DND-41 (cell line): Measurements from ENCODE around the gene ZACN.
"Not testable (repeated sequence)": the region's sequence is repeated elsewhere in the genome, so short reads cannot be mapped to it uniquely, and the experiment has no call there.

Experiments
- ATAC-seq: fragments of 200-7000 bp; cut with Tn5 transposase; 3 replicates; pipeline ENCODE4 v1.9.1; 2021; ENCODE audit warnings: low read depth; ENCODE audit not compliant: insufficient read depth
- DNase-seq: peaks from one replicate; pipeline ENCODE4 v3.0.0-alpha.2; 2020
- H2AFZ ChIP-seq: 2 replicates; pipeline ENCODE4 v1.6.0; 2012; ENCODE audit warnings: low read depth, low read length
- H3K27ac ChIP-seq: 2 replicates; pipeline ENCODE4 v1.5.1; 2012; ENCODE audit warnings: low read length, inconsistent platforms
- H3K27me3 ChIP-seq: fragments of 200-600 bp; sonication (generic); 2 replicates; pipeline ENCODE4 v1.6.0; 2012; ENCODE audit warnings: low read length, mild to moderate bottlenecking, inconsistent platforms; ENCODE audit not compliant: insufficient read depth, poor library complexity
- H3K36me3 ChIP-seq: 2 replicates; pipeline ENCODE4 v1.5.1; 2012; ENCODE audit warnings: low read length, inconsistent platforms; ENCODE audit not compliant: insufficient read depth
- H3K4me1 ChIP-seq: 2 replicates; pipeline ENCODE4 v1.5.1; 2012; ENCODE audit warnings: mild to moderate bottlenecking, low read length; ENCODE audit not compliant: insufficient read depth
- H3K4me2 ChIP-seq: 2 replicates; pipeline ENCODE4 v1.6.0; 2012; ENCODE audit warnings: mild to moderate bottlenecking, moderate library complexity, low read length, inconsistent platforms; ENCODE audit not compliant: insufficient read depth
- H3K4me3 ChIP-seq, 2 experiments: fragments of 200-600 bp in 1 of 2; shearing (Covaris generic) in 1 of 2; 2 replicates each; pipeline ENCODE4 v1.5.1; 2012 to 2016; ENCODE audit warnings: inconsistent platforms in 2 of 2, low read length in 2 of 2, mild to moderate bottlenecking in 2 of 2, low read depth in 1 of 2, moderate library complexity in 1 of 2
- H3K79me2 ChIP-seq: 2 replicates; pipeline ENCODE4 v1.6.0; 2012; ENCODE audit warnings: low read length, inconsistent platforms; ENCODE audit not compliant: insufficient read depth
- H3K9ac ChIP-seq: 2 replicates; pipeline ENCODE4 v1.6.0; 2012; ENCODE audit warnings: low read depth, mild to moderate bottlenecking, inconsistent platforms, low read length, moderate library complexity
- H3K9me3 ChIP-seq: 2 replicates; pipeline ENCODE4 v1.5.1; 2012; ENCODE audit warnings: low read length, moderate library complexity, mild to moderate bottlenecking, inconsistent platforms; ENCODE audit not compliant: insufficient read depth, severe bottlenecking
- H4K20me1 ChIP-seq: 2 replicates; pipeline ENCODE4 v1.6.0; 2012; ENCODE audit warnings: low read length; ENCODE audit not compliant: insufficient read depth
- CTCF ChIP-seq: IDR thresholded peaks from 2 replicates; pipeline ENCODE4 v1.5.1; 2012; ENCODE audit warnings: borderline replicate concordance, low read length, moderate library complexity, mild to moderate bottlenecking; ENCODE audit not compliant: poor library complexity, severe bottlenecking; ENCODE audit errors: extremely low read depth
- EZH2 ChIP-seq: IDR thresholded peaks from 3 replicates; pipeline ENCODE4 v1.6.1; 2012; ENCODE audit warnings: borderline replicate concordance, low read depth, mild to moderate bottlenecking, moderate library complexity, low read length, inconsistent platforms; ENCODE audit not compliant: severe bottlenecking

ZACN gene

GRCh38 chr17:76038050-76038449, 40.9 kb upstream of the ZACN start:
- Histone ChIP-seq H3K36me3 (peaks cover 49% of the 10 kb centered on the region), H3K4me1 (peaks cover 4% of the 10 kb centered on the region; the same call in 1 of the 2 replicates), H3K27ac (no peak overlapping the region), H3K27me3 (no peaks in the 10 kb centered on the region), H3K79me2 (no peaks in the 10 kb centered on the region), H3K4me3 (no peak overlapping the region), H2AFZ (no peak overlapping the region), H4K20me1 (no peaks in the 10 kb centered on the region), H3K4me2 (no peak overlapping the region), H3K9me3 (no peaks in the 10 kb centered on the region), H3K9ac (no peak overlapping the region)
- no peak for ATAC-seq
- no peak for DNase-seq
- TF ChIP-seq EZH2 (no peak), CTCF (no peak)

GRCh38 chr17:76039121-76039520, 39.9 kb upstream of the ZACN start:
- peaks cover 60% of the 10 kb centered on the region for H3K36me3 ChIP-seq
- ATAC-seq = no peak
- H3K9me3 ChIP-seq = no peaks in the 10 kb centered on the region
- DNase-seq = no peak
- H3K27ac ChIP-seq = no peak overlapping the region
- no peak overlapping the region for H3K4me2 ChIP-seq
- no peaks in the 10 kb centered on the region for H4K20me1 ChIP-seq
- H3K4me1 ChIP-seq = peaks cover 4% of the 10 kb centered on the region; the same call in 1 of the 2 replicates
- no peaks in the 10 kb centered on the region for H3K27me3 ChIP-seq
- TF ChIP-seq CTCF = no peak
- no peak for TF ChIP-seq EZH2
- H2AFZ ChIP-seq = no peak overlapping the region
- H3K9ac ChIP-seq = no peak overlapping the region
- no peaks in the 10 kb centered on the region for H3K79me2 ChIP-seq
- H3K4me3 ChIP-seq = no peak overlapping the region

- H2AFZ ChIP-seq = no peak overlapping the region
- H3K9ac ChIP-seq = no peak overlapping the region
- H3K27ac ChIP-seq = no peak overlapping the region
- no peak overlapping the region for H3K4me3 ChIP-seq
- no peak for ATAC-seq
- no peak overlapping the region for H3K4me2 ChIP-seq
- H4K20me1 ChIP-seq = no peaks in the 10 kb centered on the region
- peaks cover 4% of the 10 kb centered on the region; the same call in 1 of the 2 replicates for H3K4me1 ChIP-seq
- no peaks in the 10 kb centered on the region for H3K9me3 ChIP-seq
- no peaks in the 10 kb centered on the region for H3K79me2 ChIP-seq
- TF ChIP-seq EZH2 = no peak
- TF ChIP-seq CTCF = no peak
- H3K36me3 ChIP-seq = peaks cover 73% of the 10 kb centered on the region
- DNase-seq = no peak
- H3K27me3 ChIP-seq = no peaks in the 10 kb centered on the region
These were observed 38.6 kb upstream of the ZACN start for GRCh38 chr17:76040376-76040775.

GRCh38 chr17:76042868-76043267, 36.1 kb upstream of the ZACN start:
- peaks cover 96% of the 10 kb centered on the region for H3K36me3 ChIP-seq
- ATAC-seq, H3K27ac ChIP-seq, H3K27me3 ChIP-seq, DNase-seq, H2AFZ ChIP-seq, H3K79me2 ChIP-seq, H3K4me3 ChIP-seq, H3K4me1 ChIP-seq, H3K4me2 ChIP-seq, H3K9me3 ChIP-seq, H3K9ac ChIP-seq, H4K20me1 ChIP-seq: not testable (repeated sequence)

GRCh38 chr17:76044475-76045007, 34.4 kb upstream of the ZACN start:
- H3K4me2 ChIP-seq, H3K4me1 ChIP-seq, H3K9ac ChIP-seq, H3K4me3 ChIP-seq, H3K27me3 ChIP-seq, H3K9me3 ChIP-seq, ATAC-seq, H2AFZ ChIP-seq, DNase-seq, H3K27ac ChIP-seq, H3K79me2 ChIP-seq, H4K20me1 ChIP-seq: not testable (repeated sequence)
- H3K36me3 ChIP-seq = peaks cover 96% of the 10 kb centered on the region
